ENCODE results near the gene TNK1.

The TNK1 gene

GRCh38 chr17:7392696-7393612 is 12.1 kb downstream of the TNK1 start:
- DNase-seq = no peak

- no peak for DNase-seq
These were observed 12.9 kb downstream of the TNK1 start for GRCh38 chr17:7393613-7394451.

- DNase-seq = peak; percentile 93
These were observed 13.7 kb downstream of the TNK1 start, which contains the start of gene PLSCR3 for GRCh38 chr17:7394452-7395191. TSS of gene PLSCR3 (minus strand) at chr17:7394525. CDS start at chr17:7394110, 415 bp downstream.

GRCh38 chr17:7396147-7396546 is 15.3 kb downstream of the TNK1 start:
- DNase-seq = no peak

- DNase-seq = no peak
These were observed 17.7 kb downstream of the TNK1 start for GRCh38 chr17:7398612-7399011.

- no peak for DNase-seq
These were observed 22.3 kb downstream of the TNK1 start for GRCh38 chr17:7403043-7403726.

GRCh38 chr17:7403727-7403976 is 22.8 kb downstream of the TNK1 start:
- no peak for DNase-seq

GRCh38 chr17:7403977-7404736 is 23.3 kb downstream of the TNK1 start, which contains the start of gene TMEM256:
TSS of gene TMEM256 (minus strand) at chr17:7404097. CDS start at chr17:7404084, 13 bp downstream.
- DNase-seq = peak; percentile 100

GRCh38 chr17:7404737-7405349 is 24.0 kb downstream of the TNK1 start:
- DNase-seq = peak; percentile 79

GRCh38 chr17:7405350-7406234 is 24.7 kb downstream of the TNK1 start:
- DNase-seq = no peak

GRCh38 chr17:7406235-7406825 is 25.4 kb downstream of the TNK1 start:
- DNase-seq = no peak

- DNase-seq = no peak
These were observed 26.2 kb downstream of the TNK1 start for GRCh38 chr17:7407082-7407481.

GRCh38 chr17:7407485-7408251 is 26.8 kb downstream of the TNK1 start, which contains the start of gene NLGN2:
TSS of gene NLGN2 (plus strand) at chr17:7407845. CDS start at chr17:7408256, 411 bp downstream.
- DNase-seq = no peak

- no peak for DNase-seq
These were observed 27.4 kb downstream of the TNK1 start for GRCh38 chr17:7408252-7408727.

GRCh38 chr17:7408863-7409262 is 28.0 kb downstream of the TNK1 start:
- DNase-seq = no peak

- DNase-seq = no peak
These were observed 28.8 kb downstream of the TNK1 start for GRCh38 chr17:7409716-7410115.

- no peak for DNase-seq
These were observed 29.9 kb downstream of the TNK1 start for GRCh38 chr17:7410634-7411426.

- DNase-seq = no peak
These were observed 30.5 kb downstream of the TNK1 start for GRCh38 chr17:7411427-7411750.

Data from femur (tissue), 1 donor.